K562 (cell line): ENCODE measurements around the gene ANKRD13B.
A peak's percentile ranks its signal among the peaks of the same experiment; 100 is the strongest.

ENCODE experiments used
- CHD1 ChIP-seq: fragments of 200-600 bp; sonication (generic); IDR thresholded peaks from one replicate; pipeline ENCODE4 v1.6.1; 2012; ENCODE audit warnings: mild to moderate bottlenecking, moderate library complexity, low read length, inconsistent platforms
- HOXB6 ChIP-seq: fragments of 250-450 bp; sonication (Bioruptor Pico); IDR thresholded peaks from 2 replicates; pipeline ENCODE4 v1.5.1; 2022; ENCODE audit warnings: mild to moderate bottlenecking, borderline replicate concordance
- MEIS2 ChIP-seq: fragments of 450-650 bp; IDR thresholded peaks from 2 replicates; pipeline ENCODE4 v1.6.1; 2014; ENCODE audit warnings: mild to moderate bottlenecking; ENCODE audit not compliant: partially characterized antibody
- NCOA1 ChIP-seq: fragments of 450-650 bp; IDR thresholded peaks from 2 replicates; pipeline ENCODE4 v1.6.1; 2016; ENCODE audit warnings: low read depth
- NFATC3 ChIP-seq: fragments of 450-650 bp; IDR thresholded peaks from 2 replicates; pipeline ENCODE4 v1.6.1; 2017; ENCODE audit warnings: mild to moderate bottlenecking
- SP2 ChIP-seq: IDR thresholded peaks from 2 replicates; pipeline ENCODE4 v1.6.1; 2011; ENCODE audit warnings: mild to moderate bottlenecking, low read depth, low read length, moderate library complexity; ENCODE audit not compliant: poor library complexity, severe bottlenecking; ENCODE audit errors: extremely low read depth
- TF ChIP-seq, protein P1 (sequence below), 3 experiments: IDR thresholded peaks in 2 of 3; conservative IDR thresholded peaks in 1 of 3; 2 replicates each; pipeline ENCODE4 v1.5.1; 2011 to 2012; ENCODE audit warnings: low read length in 3 of 3, mild to moderate bottlenecking in 3 of 3, control low read depth in 2 of 3, improper control_type of control experiment in 1 of 3, inconsistent platforms in 1 of 3, low read depth in 1 of 3, mixed read lengths in 1 of 3, moderate library complexity in 1 of 3; ENCODE audit not compliant: insufficient read depth in 2 of 3

DNA sequence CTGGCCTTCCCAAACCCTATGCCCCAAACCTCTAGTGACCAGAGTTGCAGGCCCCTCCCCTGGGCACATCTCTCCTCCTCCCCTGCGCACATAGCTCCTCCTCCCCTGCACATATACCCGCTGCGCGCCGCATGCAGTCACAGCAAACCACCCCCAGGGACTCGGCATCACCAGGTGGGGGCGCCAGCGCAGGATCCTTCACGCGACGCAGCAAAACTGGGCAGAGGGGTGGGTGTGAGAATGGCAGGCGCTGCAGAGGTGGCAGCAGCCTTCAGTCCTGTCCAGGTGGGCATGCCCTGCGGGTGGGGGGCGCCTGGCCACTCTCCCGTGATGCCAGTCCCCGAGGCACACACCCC lies 24.2 kb downstream of the ANKRD13B start:
- TF ChIP-seq MEIS2, result no peak
- no peak for TF ChIP-seq HOXB6
- TF ChIP-seq NCOA1, result no peak
- TF ChIP-seq, protein P1, sequence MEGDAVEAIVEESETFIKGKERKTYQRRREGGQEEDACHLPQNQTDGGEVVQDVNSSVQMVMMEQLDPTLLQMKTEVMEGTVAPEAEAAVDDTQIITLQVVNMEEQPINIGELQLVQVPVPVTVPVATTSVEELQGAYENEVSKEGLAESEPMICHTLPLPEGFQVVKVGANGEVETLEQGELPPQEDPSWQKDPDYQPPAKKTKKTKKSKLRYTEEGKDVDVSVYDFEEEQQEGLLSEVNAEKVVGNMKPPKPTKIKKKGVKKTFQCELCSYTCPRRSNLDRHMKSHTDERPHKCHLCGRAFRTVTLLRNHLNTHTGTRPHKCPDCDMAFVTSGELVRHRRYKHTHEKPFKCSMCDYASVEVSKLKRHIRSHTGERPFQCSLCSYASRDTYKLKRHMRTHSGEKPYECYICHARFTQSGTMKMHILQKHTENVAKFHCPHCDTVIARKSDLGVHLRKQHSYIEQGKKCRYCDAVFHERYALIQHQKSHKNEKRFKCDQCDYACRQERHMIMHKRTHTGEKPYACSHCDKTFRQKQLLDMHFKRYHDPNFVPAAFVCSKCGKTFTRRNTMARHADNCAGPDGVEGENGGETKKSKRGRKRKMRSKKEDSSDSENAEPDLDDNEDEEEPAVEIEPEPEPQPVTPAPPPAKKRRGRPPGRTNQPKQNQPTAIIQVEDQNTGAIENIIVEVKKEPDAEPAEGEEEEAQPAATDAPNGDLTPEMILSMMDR (IDR thresholded peaks at IDR 0.05 in 2 of 3, conservative IDR thresholded peaks at IDR 0.05 in 1 of 3; ENCODE audit: insufficient read depth in 2 of 3, low read depth in 1 of 3, low read length in 3 of 3), result peak; percentile 55 to 72 (median 62)
- TF ChIP-seq CHD1, result no peak
- TF ChIP-seq SP2, result no peak
- no peak for TF ChIP-seq NFATC3
